IMR-90 (cell line): ENCODE data around the gene BTG4. TPM values are rescaled to one million over a fixed set of nuclear protein-coding genes. Genes with fewer than 3 reads are reported as not detected.
A peak's percentile ranks its signal among the peaks of the same experiment; 100 is the strongest.

ENCODE experiments used
- ATAC-seq: fragments of 200-7000 bp; cut with Tn5 transposase; 2 replicates; pipeline ENCODE4 v1.9.1; 2020; ENCODE audit warnings: low read depth, mild to moderate bottlenecking, moderate library complexity
- BruUV-seq: library from RNA; stranded (reverse); fragments of 400-500 nt; replicated peaks from 2 replicates; lab custom pipeline; 2021; lab: Mats Ljungman, UMichigan
- CTCF ChIA-PET: fragments of 300-600 bp; formaldehyde crosslinking; extraction: SDS; loops from one replicate; lab custom pipeline; 2021; ENCODE audit warnings: antibody characterized with exemption; lab: Yijun Ruan, JAX
- POLR2A ChIA-PET: fragments of 300-600 bp; sonication (Branson Sonifier 250); formaldehyde crosslinking; loops from one replicate; lab custom pipeline; 2022; ENCODE audit warnings: antibody characterized with exemption; ENCODE audit not compliant: unreplicated experiment; lab: Charles Lee
- DNase-seq: peaks from one replicate; pipeline ENCODE4 v3.0.0; 2013
- H2AFZ ChIP-seq: replicated peaks from 2 replicates; pipeline ENCODE3; 2013; ENCODE audit warnings: low read length, mild to moderate bottlenecking; ENCODE audit not compliant: poor library complexity
- H2AK5ac ChIP-seq: 2 replicates; pipeline ENCODE4 v1.6.1; 2013; ENCODE audit warnings: low read depth, low read length, inconsistent platforms
- H2AK9ac ChIP-seq: replicated peaks from 2 replicates; pipeline ENCODE3; 2013; ENCODE audit warnings: mild to moderate bottlenecking, low read depth, low read length, moderate library complexity; ENCODE audit not compliant: poor library complexity
- H2BK120ac ChIP-seq: 2 replicates; pipeline ENCODE4 v1.6.1; 2013; ENCODE audit warnings: low read depth, low read length, inconsistent platforms
- H2BK15ac ChIP-seq: 3 replicates; pipeline ENCODE4 v1.6.1; 2013; ENCODE audit warnings: low read depth, low read length, inconsistent platforms
- H2BK20ac ChIP-seq: 2 replicates; pipeline ENCODE4 v1.6.1; 2013; ENCODE audit warnings: low read depth, mild to moderate bottlenecking, inconsistent platforms, low read length, moderate library complexity
- H2BK5ac ChIP-seq: 2 replicates; pipeline ENCODE4 v1.6.1; 2013; ENCODE audit warnings: mild to moderate bottlenecking, low read depth, low read length, inconsistent platforms; ENCODE audit not compliant: poor library complexity, severe bottlenecking
- H3K14ac ChIP-seq: replicated peaks from 2 replicates; pipeline ENCODE4 v1.6.1; 2013; ENCODE audit warnings: low read depth, low read length, inconsistent platforms
- H3K18ac ChIP-seq: 2 replicates; pipeline ENCODE4 v1.6.1; 2013; ENCODE audit warnings: low read depth, low read length, control low read depth
- H3K23ac ChIP-seq: 2 replicates; pipeline ENCODE4 v1.6.1; 2013; ENCODE audit warnings: low read depth, low read length, inconsistent platforms
- H3K27ac ChIP-seq: 2 replicates; pipeline ENCODE4 v1.5.1; 2013; ENCODE audit warnings: mild to moderate bottlenecking, control low read depth, low read length; ENCODE audit not compliant: insufficient read depth
- H3K27me3 ChIP-seq: 2 replicates; pipeline ENCODE4 v1.6.1; 2013; ENCODE audit warnings: low read length; ENCODE audit not compliant: control insufficient read depth, insufficient read depth
- H3K36me3 ChIP-seq: 2 replicates; pipeline ENCODE4 v1.6.1; 2013; ENCODE audit warnings: low read length, mixed read lengths; ENCODE audit not compliant: control insufficient read depth, insufficient read depth
- H3K4ac ChIP-seq: 2 replicates; pipeline ENCODE4 v1.6.1; 2013; ENCODE audit warnings: low read depth, low read length, inconsistent platforms
- H3K4me1 ChIP-seq: 2 replicates; pipeline ENCODE4 v1.6.1; 2013; ENCODE audit warnings: low read length, mixed read lengths; ENCODE audit not compliant: control insufficient read depth, insufficient read depth
- H3K4me2 ChIP-seq: 2 replicates; pipeline ENCODE4 v1.6.1; 2013; ENCODE audit warnings: low read depth, mild to moderate bottlenecking, control low read depth, low read length, moderate library complexity
- H3K4me3 ChIP-seq: 2 replicates; pipeline ENCODE4 v1.5.1; 2013; ENCODE audit warnings: low read depth, mild to moderate bottlenecking, control low read depth, low read length, moderate library complexity; ENCODE audit not compliant: insufficient read depth
- H3K56ac ChIP-seq: 2 replicates; pipeline ENCODE4 v1.6.1; 2013; ENCODE audit warnings: low read length, inconsistent platforms; ENCODE audit not compliant: insufficient read depth; ENCODE audit errors: extremely low read depth
- H3K79me1 ChIP-seq, 2 experiments: 2 replicates each; pipeline ENCODE4 v1.6.1; 2013; ENCODE audit warnings: low read length in 2 of 2, inconsistent platforms in 1 of 2, low read depth in 1 of 2
- H3K9ac ChIP-seq: 2 replicates; pipeline ENCODE4 v1.6.1; 2013; ENCODE audit warnings: low read depth, low read length, control low read depth
- H3K9me1 ChIP-seq: 2 replicates; pipeline ENCODE4 v1.6.1; 2013; ENCODE audit warnings: low read length, inconsistent platforms; ENCODE audit not compliant: insufficient read depth
- H3K9me3 ChIP-seq: 2 replicates; pipeline ENCODE4 v1.6.1; 2013; ENCODE audit warnings: low read length; ENCODE audit not compliant: control insufficient read depth, insufficient read depth
- H4K20me1 ChIP-seq: 2 replicates; pipeline ENCODE4 v1.6.1; 2013; ENCODE audit warnings: low read length, inconsistent platforms; ENCODE audit not compliant: insufficient read depth
- H4K5ac ChIP-seq: 2 replicates; pipeline ENCODE4 v1.6.1; 2013; ENCODE audit warnings: mild to moderate bottlenecking, low read depth, low read length, control low read depth
- H4K8ac ChIP-seq, 2 experiments: 2 replicates each; pipeline ENCODE4 v1.6.1; 2013; ENCODE audit warnings: low read depth in 2 of 2, low read length in 2 of 2, control low read depth in 1 of 2, inconsistent platforms in 1 of 2
- H4K91ac ChIP-seq: 2 replicates; pipeline ENCODE4 v1.6.1; 2013; ENCODE audit warnings: low read depth, low read length, inconsistent platforms; ENCODE audit not compliant: insufficient read depth
- FOS ChIP-seq: fragments of 150-350 bp; IDR thresholded peaks from 2 replicates; pipeline ENCODE4 v1.6.1; 2016; ENCODE audit warnings: low read depth, low read length
- MAZ ChIP-seq: IDR thresholded peaks from 2 replicates; pipeline ENCODE4 v1.6.1; 2012; ENCODE audit warnings: low read depth, mild to moderate bottlenecking, low read length, improper control_type of control experiment, moderate library complexity, borderline replicate concordance
- RCOR1 ChIP-seq: IDR thresholded peaks from 2 replicates; pipeline ENCODE4 v1.6.1; 2012; ENCODE audit warnings: mild to moderate bottlenecking, low read length, improper control_type of control experiment; ENCODE audit not compliant: insufficient replicate concordance
- RFX5 ChIP-seq: IDR thresholded peaks from 2 replicates; pipeline ENCODE4 v1.8.0; 2012; ENCODE audit warnings: low read depth, mild to moderate bottlenecking, low read length, moderate library complexity
- whole genome bisulfite sequencing, 2 experiments: methylation state at CpG; one replicate each; pipeline versions ENCODE4 v1.1.5 to v1.1.7; 2013; ENCODE audit warnings: missing lambda C conversion rate in 2 of 2; ENCODE audit not compliant: insufficient read length in 1 of 2; ENCODE audit errors: extremely low coverage in 2 of 2; 5-methylcytosine and 5-hydroxymethylcytosine counted together
- dilution Hi-C: fragments of 300-500 bp; cut with HindIII; formaldehyde crosslinking; loops from one replicate; pipeline ENCODE4 v1.14.3; 2018; ENCODE audit warnings: low sequenced_read_pairs; ENCODE audit not compliant: unreplicated experiment
- in situ Hi-C: fragments of 300-500 bp; cut with MboI; formaldehyde crosslinking; loops from 3 replicates; pipeline ENCODE4 v1.14.3; 2019; ENCODE audit warnings: low sequenced_read_pairs, inconsistent platforms, mixed read lengths
- intact Hi-C: fragments of 100-400 bp; cut with micrococcal nuclease; formaldehyde crosslinking; loops from 2 replicates; pipeline ENCODE4 v1.10.0; 2022
- polyA plus RNA-seq, 3 experiments: library from polyadenylated mRNA; depleted of rRNA; stranded (reverse); fragments of >200 nt; gene quantifications; 2 replicates each; pipeline ENCODE4 v1.2.3, GENCODE V29; 2012; ENCODE audit warnings: low replicate concordance in 1 of 3
- total RNA-seq: library from RNA; depleted of rRNA; stranded (reverse); fragments of >200 nt; gene quantifications from 2 replicates; pipeline ENCODE4 v1.2.3, GENCODE V29; 2012
- TF ChIP-seq, protein P1 (sequence below): conservative IDR thresholded peaks from 2 replicates; pipeline ENCODE4 v1.5.1; 2012; ENCODE audit warnings: mild to moderate bottlenecking, low read depth, low read length, improper control_type of control experiment

BTG4 gene
- total and polyA plus RNA-seq, 2 of the 4 experiments (the other 2 are of a cell fraction) = not detected

DNA sequence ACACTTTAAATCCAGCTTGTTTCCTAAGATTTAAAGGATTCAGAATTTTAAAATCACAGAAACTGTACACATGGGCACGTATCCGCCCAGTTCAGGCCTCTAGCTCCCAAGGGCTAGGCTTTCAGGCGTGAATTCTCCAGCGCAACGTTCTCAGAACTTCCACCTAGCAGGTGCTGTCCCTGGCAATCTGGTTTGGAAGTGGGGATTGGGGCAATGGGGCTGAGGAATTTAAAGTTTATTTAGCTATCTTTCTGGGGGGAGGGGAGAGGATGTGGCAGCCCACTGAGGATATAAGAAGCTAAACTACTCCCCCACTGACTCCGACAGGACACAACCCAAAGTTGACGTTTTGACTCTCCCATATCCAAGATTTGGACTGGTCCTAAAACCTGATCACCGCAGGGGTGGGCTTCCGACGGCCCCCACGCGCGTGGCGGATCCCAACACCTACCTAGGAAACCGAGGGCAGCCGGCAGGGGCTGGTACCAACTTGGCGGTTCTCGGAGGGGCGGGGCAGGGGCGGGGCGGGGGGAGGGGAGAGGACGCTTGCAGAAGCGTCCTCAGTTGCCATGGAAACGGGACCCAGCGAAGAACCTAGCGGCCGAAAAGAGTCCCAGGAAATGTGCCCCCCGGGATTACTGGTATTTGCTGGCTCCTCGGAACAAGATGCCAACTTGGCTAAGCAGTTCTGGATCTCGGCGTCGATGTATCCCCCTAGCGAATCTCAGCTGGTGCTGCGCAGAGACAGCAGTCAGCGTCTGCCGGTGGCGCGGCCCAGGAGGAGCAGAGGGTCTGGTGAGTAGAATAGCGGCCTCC, 2.2 kb upstream of the BTG4 start, which contains the start of gene HOATZ:
TSS of gene HOATZ (plus strand) at position 563 of the 816 bp plus-strand sequence. CDS start at position 570, 7 bp downstream.
- Histone ChIP-seq H3K4me1 (no peaks in the 10 kb centered on the region), H4K5ac (no peak within 1 kb of the TSS), H3K4me2 (peak within 1 kb of the TSS; percentile 62), H3K18ac (no peak within 1 kb of the TSS), H4K8ac (0 out of 4 replicates have a peak within 1 kb of the TSS, but pooled peaks of 1 of the 2 experiments have one; percentile 5), H4K20me1 (no peaks in the 10 kb centered on the region), H2BK120ac (peak within 1 kb of the TSS; percentile 43; the same call in 1 of the 2 replicates), H3K56ac (no peak within 1 kb of the TSS), H3K36me3 (no peaks in the 10 kb centered on the region), H3K9me1 (no peaks in the 10 kb centered on the region), H2BK20ac (no peak within 1 kb of the TSS; the same call in 1 of the 2 replicates), H3K27ac (no peak within 1 kb of the TSS), H2BK5ac (no peak within 1 kb of the TSS), H3K79me1 (no peaks in the 10 kb centered on the region), H3K23ac (peak within 1 kb of the TSS; percentile 24; the same call in 1 of the 2 replicates), H2AK9ac (no peak within 1 kb of the TSS), H3K9ac (no peak within 1 kb of the TSS), H3K14ac (no peak within 1 kb of the TSS), H2AK5ac (no peak within 1 kb of the TSS; the same call in 1 of the 2 replicates), H3K4me3 (peak within 1 kb of the TSS; percentile 13; the same call in 1 of the 2 replicates), H2BK15ac (peak within 1 kb of the TSS; percentile 63; the same call in 1 of the 3 replicates), H4K91ac (no peak within 1 kb of the TSS), H3K4ac (no peak within 1 kb of the TSS), H3K9me3 (no peaks in the 10 kb centered on the region), H3K27me3 (peaks cover 4% of the 10 kb centered on the region), H2AFZ (peak within 1 kb of the TSS; percentile 88)
- in situ Hi-C loops = no loop called here
- dilution Hi-C loops = no loop called here
- CTCF ChIA-PET = no interaction called here
- POLR2A ChIA-PET = no interaction called here
- DNase-seq (no peak), ATAC-seq (peak; percentile 48; the same call in 1 of the 2 replicates)
- no peak for TF ChIP-seq RCOR1
- no peak for TF ChIP-seq FOS
- TF ChIP-seq, protein P1, sequence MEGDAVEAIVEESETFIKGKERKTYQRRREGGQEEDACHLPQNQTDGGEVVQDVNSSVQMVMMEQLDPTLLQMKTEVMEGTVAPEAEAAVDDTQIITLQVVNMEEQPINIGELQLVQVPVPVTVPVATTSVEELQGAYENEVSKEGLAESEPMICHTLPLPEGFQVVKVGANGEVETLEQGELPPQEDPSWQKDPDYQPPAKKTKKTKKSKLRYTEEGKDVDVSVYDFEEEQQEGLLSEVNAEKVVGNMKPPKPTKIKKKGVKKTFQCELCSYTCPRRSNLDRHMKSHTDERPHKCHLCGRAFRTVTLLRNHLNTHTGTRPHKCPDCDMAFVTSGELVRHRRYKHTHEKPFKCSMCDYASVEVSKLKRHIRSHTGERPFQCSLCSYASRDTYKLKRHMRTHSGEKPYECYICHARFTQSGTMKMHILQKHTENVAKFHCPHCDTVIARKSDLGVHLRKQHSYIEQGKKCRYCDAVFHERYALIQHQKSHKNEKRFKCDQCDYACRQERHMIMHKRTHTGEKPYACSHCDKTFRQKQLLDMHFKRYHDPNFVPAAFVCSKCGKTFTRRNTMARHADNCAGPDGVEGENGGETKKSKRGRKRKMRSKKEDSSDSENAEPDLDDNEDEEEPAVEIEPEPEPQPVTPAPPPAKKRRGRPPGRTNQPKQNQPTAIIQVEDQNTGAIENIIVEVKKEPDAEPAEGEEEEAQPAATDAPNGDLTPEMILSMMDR = 0 out of 2 replicates have a peak, but pooled peaks have one; percentile 10
- no peak for TF ChIP-seq MAZ
- TF ChIP-seq RFX5 = peak; percentile 21; the same call in 1 of the 2 replicates
- 3% methylated on average over 11 of the region's 39 CpGs; no CpG with 5 or more reads in 1 of the 2 experiments for WGBS, 2 experiments
- no TSS peak for BruUV-seq
- intact Hi-C loops = no loop called here
